ENCODE data around the gene BEND5. TPM values are rescaled to one million over a fixed set of nuclear protein-coding genes. Genes with fewer than 3 reads are reported as not detected.

Gene BEND5
- total and polyA plus RNA-seq, 4 donors = 0.12 to 0.93 (median 0.19) TPM

- TF ChIP-seq FOXA2 (IDR thresholded peaks at IDR 0.05) = no peak
- no peak for TF ChIP-seq YY1 (IDR thresholded peaks at IDR 0.05)
- TF ChIP-seq JUND (IDR thresholded peaks at IDR 0.05) = no peak
- TF ChIP-seq TAF1 (conservative IDR thresholded peaks at IDR 0.05) = no peak
- no peak for TF ChIP-seq GABPA (IDR thresholded peaks at IDR 0.05 in 1 of 2, conservative IDR thresholded peaks at IDR 0.05 in 1 of 2)
- TF ChIP-seq RXRA (IDR thresholded peaks at IDR 0.05) = no peak
- TF ChIP-seq RAD21 (IDR thresholded peaks at IDR 0.05) = no peak
- no peak for TF ChIP-seq HNF4G (IDR thresholded peaks at IDR 0.05)
- TF ChIP-seq EGR1 (IDR thresholded peaks at IDR 0.05; ENCODE audit: low read depth in 2 of 2) = no peak
- no peak for TF ChIP-seq NR2F2 (IDR thresholded peaks at IDR 0.05)
Measured at GRCh38 chr1:48803474-48803873, 26.8 kb upstream of the BEND5 start (continued).

- Histone ChIP-seq H3K4me3 (ENCODE audit: low read depth in 1 of 3, low read length in 3 of 3) (no peak overlapping the region), H3K36me3 (ENCODE audit: control insufficient read depth in 4 of 4, insufficient read depth in 3 of 4, low read depth in 1 of 4, low read length in 3 of 4) (no peaks in the 10 kb centered on the region), H3K9me3 (ENCODE audit: control insufficient read depth in 4 of 4, low read length in 3 of 4) (no peaks in the 10 kb centered on the region), H3K27ac (ENCODE audit: low read depth in 1 of 2, low read length in 2 of 2) (no peak overlapping the region), H3K27me3 (ENCODE audit: control insufficient read depth in 4 of 4, insufficient read depth in 4 of 4, low read length in 3 of 4) (peaks cover 0 to 3% (median 0%) of the 10 kb centered on the region in 4 donors), H3K4me1 (ENCODE audit: control insufficient read depth in 4 of 4, insufficient read depth in 4 of 4, low read length in 3 of 4) (no peaks in the 10 kb centered on the region), H3K9ac (ENCODE audit: low read depth in 1 of 2, low read length in 2 of 2) (no peak overlapping the region)
- TF ChIP-seq, protein P1, sequence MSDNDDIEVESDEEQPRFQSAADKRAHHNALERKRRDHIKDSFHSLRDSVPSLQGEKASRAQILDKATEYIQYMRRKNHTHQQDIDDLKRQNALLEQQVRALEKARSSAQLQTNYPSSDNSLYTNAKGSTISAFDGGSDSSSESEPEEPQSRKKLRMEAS (IDR thresholded peaks at IDR 0.05) = no peak
- no peak for TF ChIP-seq RAD21 (IDR thresholded peaks at IDR 0.05)
- no peak for TF ChIP-seq JUND (IDR thresholded peaks at IDR 0.05)
- TF ChIP-seq YY1 (IDR thresholded peaks at IDR 0.05) = no peak
- WGBS = 0% methylated on average over 1 of the region's 1 CpG
- no peak for DNase-seq (ENCODE audit: low spot score)
Measured at GRCh38 chr1:48794816-48795215, 18.1 kb upstream of the BEND5 start.

GRCh38 chr1:48793863-48794262 lies 17.2 kb upstream of the BEND5 start:
- no peak overlapping the region for H3K9ac ChIP-seq (ENCODE audit: low read depth in 1 of 2, low read length in 2 of 2)
- H3K27ac ChIP-seq (ENCODE audit: low read depth in 1 of 2, low read length in 2 of 2) = no peak overlapping the region
- H3K4me3 ChIP-seq (ENCODE audit: low read depth in 1 of 3, low read length in 3 of 3) = no peak overlapping the region
- DNase-seq (ENCODE audit: low spot score) = no peak
- no peaks in the 10 kb centered on the region for H3K4me1 ChIP-seq (ENCODE audit: control insufficient read depth in 4 of 4, insufficient read depth in 4 of 4, low read length in 3 of 4)
- no peak for TF ChIP-seq ATF3 (IDR thresholded peaks at IDR 0.05)
- no peak for TF ChIP-seq EGR1 (IDR thresholded peaks at IDR 0.05; ENCODE audit: low read depth in 2 of 2)
- no peak for TF ChIP-seq FOXA2 (IDR thresholded peaks at IDR 0.05)
- no peak for TF ChIP-seq JUND (IDR thresholded peaks at IDR 0.05)
- TF ChIP-seq, protein P2, sequence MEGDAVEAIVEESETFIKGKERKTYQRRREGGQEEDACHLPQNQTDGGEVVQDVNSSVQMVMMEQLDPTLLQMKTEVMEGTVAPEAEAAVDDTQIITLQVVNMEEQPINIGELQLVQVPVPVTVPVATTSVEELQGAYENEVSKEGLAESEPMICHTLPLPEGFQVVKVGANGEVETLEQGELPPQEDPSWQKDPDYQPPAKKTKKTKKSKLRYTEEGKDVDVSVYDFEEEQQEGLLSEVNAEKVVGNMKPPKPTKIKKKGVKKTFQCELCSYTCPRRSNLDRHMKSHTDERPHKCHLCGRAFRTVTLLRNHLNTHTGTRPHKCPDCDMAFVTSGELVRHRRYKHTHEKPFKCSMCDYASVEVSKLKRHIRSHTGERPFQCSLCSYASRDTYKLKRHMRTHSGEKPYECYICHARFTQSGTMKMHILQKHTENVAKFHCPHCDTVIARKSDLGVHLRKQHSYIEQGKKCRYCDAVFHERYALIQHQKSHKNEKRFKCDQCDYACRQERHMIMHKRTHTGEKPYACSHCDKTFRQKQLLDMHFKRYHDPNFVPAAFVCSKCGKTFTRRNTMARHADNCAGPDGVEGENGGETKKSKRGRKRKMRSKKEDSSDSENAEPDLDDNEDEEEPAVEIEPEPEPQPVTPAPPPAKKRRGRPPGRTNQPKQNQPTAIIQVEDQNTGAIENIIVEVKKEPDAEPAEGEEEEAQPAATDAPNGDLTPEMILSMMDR (IDR thresholded peaks at IDR 0.05; ENCODE audit: low read depth, low read length, missing input control) = no peak
- TF ChIP-seq, protein P1 (IDR thresholded peaks at IDR 0.05) = no peak
- TF ChIP-seq, protein P3, sequence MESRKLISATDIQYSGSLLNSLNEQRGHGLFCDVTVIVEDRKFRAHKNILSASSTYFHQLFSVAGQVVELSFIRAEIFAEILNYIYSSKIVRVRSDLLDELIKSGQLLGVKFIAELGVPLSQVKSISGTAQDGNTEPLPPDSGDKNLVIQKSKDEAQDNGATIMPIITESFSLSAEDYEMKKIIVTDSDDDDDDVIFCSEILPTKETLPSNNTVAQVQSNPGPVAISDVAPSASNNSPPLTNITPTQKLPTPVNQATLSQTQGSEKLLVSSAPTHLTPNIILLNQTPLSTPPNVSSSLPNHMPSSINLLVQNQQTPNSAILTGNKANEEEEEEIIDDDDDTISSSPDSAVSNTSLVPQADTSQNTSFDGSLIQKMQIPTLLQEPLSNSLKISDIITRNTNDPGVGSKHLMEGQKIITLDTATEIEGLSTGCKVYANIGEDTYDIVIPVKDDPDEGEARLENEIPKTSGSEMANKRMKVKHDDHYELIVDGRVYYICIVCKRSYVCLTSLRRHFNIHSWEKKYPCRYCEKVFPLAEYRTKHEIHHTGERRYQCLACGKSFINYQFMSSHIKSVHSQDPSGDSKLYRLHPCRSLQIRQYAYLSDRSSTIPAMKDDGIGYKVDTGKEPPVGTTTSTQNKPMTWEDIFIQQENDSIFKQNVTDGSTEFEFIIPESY (IDR thresholded peaks at IDR 0.05) = no peak
- no peak for TF ChIP-seq NR2F2 (IDR thresholded peaks at IDR 0.05)
- TF ChIP-seq FOXA1 (IDR thresholded peaks at IDR 0.05) = no peak
- no peak for TF ChIP-seq YY1 (IDR thresholded peaks at IDR 0.05)
- no peak for TF ChIP-seq HNF4A (conservative IDR thresholded peaks at IDR 0.05)
- TF ChIP-seq SP1 (IDR thresholded peaks at IDR 0.05) = no peak
- no peak for TF ChIP-seq GABPA (IDR thresholded peaks at IDR 0.05 in 1 of 2, conservative IDR thresholded peaks at IDR 0.05 in 1 of 2)
- no peak for TF ChIP-seq RAD21 (IDR thresholded peaks at IDR 0.05)
- TF ChIP-seq, protein P4, sequence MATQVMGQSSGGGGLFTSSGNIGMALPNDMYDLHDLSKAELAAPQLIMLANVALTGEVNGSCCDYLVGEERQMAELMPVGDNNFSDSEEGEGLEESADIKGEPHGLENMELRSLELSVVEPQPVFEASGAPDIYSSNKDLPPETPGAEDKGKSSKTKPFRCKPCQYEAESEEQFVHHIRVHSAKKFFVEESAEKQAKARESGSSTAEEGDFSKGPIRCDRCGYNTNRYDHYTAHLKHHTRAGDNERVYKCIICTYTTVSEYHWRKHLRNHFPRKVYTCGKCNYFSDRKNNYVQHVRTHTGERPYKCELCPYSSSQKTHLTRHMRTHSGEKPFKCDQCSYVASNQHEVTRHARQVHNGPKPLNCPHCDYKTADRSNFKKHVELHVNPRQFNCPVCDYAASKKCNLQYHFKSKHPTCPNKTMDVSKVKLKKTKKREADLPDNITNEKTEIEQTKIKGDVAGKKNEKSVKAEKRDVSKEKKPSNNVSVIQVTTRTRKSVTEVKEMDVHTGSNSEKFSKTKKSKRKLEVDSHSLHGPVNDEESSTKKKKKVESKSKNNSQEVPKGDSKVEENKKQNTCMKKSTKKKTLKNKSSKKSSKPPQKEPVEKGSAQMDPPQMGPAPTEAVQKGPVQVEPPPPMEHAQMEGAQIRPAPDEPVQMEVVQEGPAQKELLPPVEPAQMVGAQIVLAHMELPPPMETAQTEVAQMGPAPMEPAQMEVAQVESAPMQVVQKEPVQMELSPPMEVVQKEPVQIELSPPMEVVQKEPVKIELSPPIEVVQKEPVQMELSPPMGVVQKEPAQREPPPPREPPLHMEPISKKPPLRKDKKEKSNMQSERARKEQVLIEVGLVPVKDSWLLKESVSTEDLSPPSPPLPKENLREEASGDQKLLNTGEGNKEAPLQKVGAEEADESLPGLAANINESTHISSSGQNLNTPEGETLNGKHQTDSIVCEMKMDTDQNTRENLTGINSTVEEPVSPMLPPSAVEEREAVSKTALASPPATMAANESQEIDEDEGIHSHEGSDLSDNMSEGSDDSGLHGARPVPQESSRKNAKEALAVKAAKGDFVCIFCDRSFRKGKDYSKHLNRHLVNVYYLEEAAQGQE (IDR thresholded peaks at IDR 0.05) = no peak
- no peak for TF ChIP-seq RXRA (IDR thresholded peaks at IDR 0.05)
- TF ChIP-seq TAF1 (conservative IDR thresholded peaks at IDR 0.05) = no peak
- TF ChIP-seq HNF4G (IDR thresholded peaks at IDR 0.05) = no peak
- H3K36me3 ChIP-seq (ENCODE audit: control insufficient read depth in 4 of 4, insufficient read depth in 3 of 4, low read depth in 1 of 4, low read length in 3 of 4) = no peaks in the 10 kb centered on the region
- H3K9me3 ChIP-seq (ENCODE audit: control insufficient read depth in 4 of 4, low read length in 3 of 4) = no peaks in the 10 kb centered on the region
- 42% methylated on average over 1 of the region's 1 CpG for WGBS
- H3K27me3 ChIP-seq (ENCODE audit: control insufficient read depth in 4 of 4, insufficient read depth in 4 of 4, low read length in 3 of 4) = peaks cover 0 to 3% (median 0%) of the 10 kb centered on the region in 4 donors
